Hepatocyte (in vitro differentiated cells): ENCODE measurements around the gene DAB2.

Experiments used
- EZH2phosphoT487 ChIP-seq: fragments of 200-600 bp; sonication (generic); IDR thresholded peaks from one replicate; pipeline ENCODE4 v1.6.1; 2018; ENCODE audit warnings: antibody characterized with exemption, mild to moderate bottlenecking, low read depth, moderate library complexity; ENCODE audit not compliant: unreplicated experiment, severe bottlenecking
- TF ChIP-seq, protein P1 (sequence below): fragments of 200-600 bp; sonication (generic); IDR thresholded peaks from 2 replicates; pipeline ENCODE4 v1.5.1; 2016; ENCODE audit warnings: antibody characterized with exemption, mild to moderate bottlenecking; ENCODE audit not compliant: poor library complexity

GRCh38 chr5:39363217-39363616 is 61.6 kb downstream of the DAB2 start:
- TF ChIP-seq, protein P1, sequence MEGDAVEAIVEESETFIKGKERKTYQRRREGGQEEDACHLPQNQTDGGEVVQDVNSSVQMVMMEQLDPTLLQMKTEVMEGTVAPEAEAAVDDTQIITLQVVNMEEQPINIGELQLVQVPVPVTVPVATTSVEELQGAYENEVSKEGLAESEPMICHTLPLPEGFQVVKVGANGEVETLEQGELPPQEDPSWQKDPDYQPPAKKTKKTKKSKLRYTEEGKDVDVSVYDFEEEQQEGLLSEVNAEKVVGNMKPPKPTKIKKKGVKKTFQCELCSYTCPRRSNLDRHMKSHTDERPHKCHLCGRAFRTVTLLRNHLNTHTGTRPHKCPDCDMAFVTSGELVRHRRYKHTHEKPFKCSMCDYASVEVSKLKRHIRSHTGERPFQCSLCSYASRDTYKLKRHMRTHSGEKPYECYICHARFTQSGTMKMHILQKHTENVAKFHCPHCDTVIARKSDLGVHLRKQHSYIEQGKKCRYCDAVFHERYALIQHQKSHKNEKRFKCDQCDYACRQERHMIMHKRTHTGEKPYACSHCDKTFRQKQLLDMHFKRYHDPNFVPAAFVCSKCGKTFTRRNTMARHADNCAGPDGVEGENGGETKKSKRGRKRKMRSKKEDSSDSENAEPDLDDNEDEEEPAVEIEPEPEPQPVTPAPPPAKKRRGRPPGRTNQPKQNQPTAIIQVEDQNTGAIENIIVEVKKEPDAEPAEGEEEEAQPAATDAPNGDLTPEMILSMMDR: no peak
- no peak for TF ChIP-seq EZH2phosphoT487
